Gastroesophageal sphincter (tissue), 4 donors: Measurements from ENCODE around the gene SLC51B. TPM values are rescaled to one million over a fixed set of nuclear protein-coding genes. Genes with fewer than 3 reads are reported as not detected.

Experiments used
- ATAC-seq: fragments of 150-250 bp; one replicate; pipeline ENCODE4 v1.9.1; 2016; ENCODE audit warnings: mild to moderate bottlenecking, moderate library complexity
- H3K27ac ChIP-seq, 4 donors: fragments of 200-600 bp; sonication (generic) in 3 of 4; 1 replicate in 3 of 4; 2 replicates in 1 of 4; pipeline ENCODE4 v1.5.1; 2016 to 2019
- H3K27me3 ChIP-seq: fragments of 200-600 bp; sonication (generic); one replicate; pipeline ENCODE4 v1.5.1; 2019
- H3K36me3 ChIP-seq, 2 donors: fragments of 200-600 bp; sonication (generic); one replicate each; pipeline ENCODE4 v1.5.1; 2019; ENCODE audit warnings: control low read depth in 1 of 2
- H3K4me1 ChIP-seq, 3 donors: fragments of 200-600 bp; sonication (generic); 1 replicate in 2 of 3; 2 replicates in 1 of 3; pipeline ENCODE4 v1.5.1; 2016 to 2019; ENCODE audit warnings: control low read depth in 2 of 3
- H3K4me3 ChIP-seq, 2 donors: fragments of 200-600 bp; sonication (generic); one replicate each; pipeline ENCODE4 v1.5.1; 2019; ENCODE audit warnings: mild to moderate bottlenecking in 1 of 2, moderate library complexity in 1 of 2
- H3K9me3 ChIP-seq, 3 donors: fragments of 200-600 bp; sonication (generic); one replicate each; pipeline ENCODE4 v1.5.1; 2017 to 2019; ENCODE audit warnings: control low read depth in 2 of 3
- EP300 ChIP-seq: sonication (generic); formaldehyde crosslinking; IDR thresholded peaks from one replicate; pipeline ENCODE4 v1.6.1; 2017; ENCODE audit warnings: antibody characterized with exemption, mild to moderate bottlenecking
- POLR2A ChIP-seq, 2 donors: fragments of 450-650 bp; IDR thresholded peaks; one replicate each; pipeline ENCODE4 v1.6.1; 2017; ENCODE audit warnings: antibody characterized with exemption in 2 of 2, mild to moderate bottlenecking in 2 of 2, moderate library complexity in 1 of 2
- POLR2AphosphoS5 ChIP-seq: sonication (generic); formaldehyde crosslinking; IDR thresholded peaks from one replicate; pipeline ENCODE4 v1.6.1; 2017; ENCODE audit warnings: antibody characterized with exemption
- WGBS, 2 donors: methylation state at CpG; one replicate each; pipeline ENCODE4 v1.1.5; 2018; ENCODE audit warnings: low coverage in 1 of 2; 5-methylcytosine and 5-hydroxymethylcytosine counted together
- total RNA-seq, 4 donors: library from RNA; depleted of rRNA; stranded (reverse); fragments of >200 nt; gene quantifications; one replicate each; pipeline ENCODE4 v1.1.0, GENCODE V29; 2016
- TF ChIP-seq, protein P1 (sequence below), 4 experiments: fragments of 200-600 bp in 2 of 4; fragments of 450-650 bp in 2 of 4; sonication (generic) in 1 of 4; IDR thresholded peaks; one replicate each; pipeline ENCODE4 v1.5.1; 2017 to 2019; ENCODE audit warnings: antibody characterized with exemption in 4 of 4, mild to moderate bottlenecking in 2 of 4, moderate library complexity in 2 of 4

SLC51B gene
- total RNA-seq, 4 donors from 2014 or later = not detected

DNA sequence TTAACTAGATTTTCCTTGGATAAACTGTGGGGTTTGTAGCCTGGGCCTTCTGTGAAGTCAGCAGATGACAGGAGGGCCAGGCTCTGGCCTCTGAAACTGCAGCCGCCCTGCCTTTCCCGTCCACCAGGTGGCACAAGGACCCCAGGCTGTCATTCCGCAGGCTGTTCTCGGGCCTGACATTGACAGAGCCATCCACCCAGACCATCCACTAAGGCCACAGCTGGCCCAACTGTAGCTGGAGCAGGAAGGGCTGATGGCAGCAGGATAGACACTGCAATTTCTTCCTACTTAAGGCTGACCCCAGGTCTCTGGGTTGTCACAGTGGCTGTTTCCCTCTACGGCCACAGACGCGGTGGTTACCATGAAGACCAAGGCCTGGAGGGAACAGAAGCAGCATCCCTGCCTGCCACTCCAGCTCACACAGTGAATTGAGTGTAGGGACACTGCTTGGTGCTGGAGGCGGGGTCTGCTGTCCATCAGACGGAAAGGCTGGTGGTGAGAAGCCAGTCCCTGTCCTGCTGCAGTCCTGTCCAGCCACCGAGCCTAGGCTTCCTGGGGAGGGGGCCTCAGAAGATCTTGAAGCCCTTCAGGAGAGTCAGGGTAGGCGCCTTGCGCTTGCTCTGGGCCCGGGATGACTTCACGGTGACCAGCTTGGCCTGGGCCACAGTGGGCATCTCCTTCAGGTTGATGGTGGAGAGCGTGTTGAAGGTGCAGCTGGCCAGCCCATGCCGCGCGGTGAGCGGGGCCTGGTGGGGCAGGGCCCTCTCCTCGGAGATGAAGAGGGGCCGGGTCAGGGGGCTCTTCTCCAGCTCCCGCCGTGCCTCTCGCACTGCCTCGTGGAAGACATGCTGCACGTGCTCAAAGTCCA lies 9.4 kb downstream of the SLC51B start:
- peaks cover 0 to 86% of the 10 kb centered on the region in 2 donors for H3K36me3 ChIP-seq
- WGBS, 2 donors = 4% methylated on average over 4 of the region's 26 CpGs; no CpG with 5 or more reads in 1 of the 2 donors
- no peak for TF ChIP-seq EP300
- no peak for TF ChIP-seq POLR2AphosphoS5
- TF ChIP-seq, protein P1, sequence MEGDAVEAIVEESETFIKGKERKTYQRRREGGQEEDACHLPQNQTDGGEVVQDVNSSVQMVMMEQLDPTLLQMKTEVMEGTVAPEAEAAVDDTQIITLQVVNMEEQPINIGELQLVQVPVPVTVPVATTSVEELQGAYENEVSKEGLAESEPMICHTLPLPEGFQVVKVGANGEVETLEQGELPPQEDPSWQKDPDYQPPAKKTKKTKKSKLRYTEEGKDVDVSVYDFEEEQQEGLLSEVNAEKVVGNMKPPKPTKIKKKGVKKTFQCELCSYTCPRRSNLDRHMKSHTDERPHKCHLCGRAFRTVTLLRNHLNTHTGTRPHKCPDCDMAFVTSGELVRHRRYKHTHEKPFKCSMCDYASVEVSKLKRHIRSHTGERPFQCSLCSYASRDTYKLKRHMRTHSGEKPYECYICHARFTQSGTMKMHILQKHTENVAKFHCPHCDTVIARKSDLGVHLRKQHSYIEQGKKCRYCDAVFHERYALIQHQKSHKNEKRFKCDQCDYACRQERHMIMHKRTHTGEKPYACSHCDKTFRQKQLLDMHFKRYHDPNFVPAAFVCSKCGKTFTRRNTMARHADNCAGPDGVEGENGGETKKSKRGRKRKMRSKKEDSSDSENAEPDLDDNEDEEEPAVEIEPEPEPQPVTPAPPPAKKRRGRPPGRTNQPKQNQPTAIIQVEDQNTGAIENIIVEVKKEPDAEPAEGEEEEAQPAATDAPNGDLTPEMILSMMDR (IDR thresholded peaks at IDR 0.05) = peak in 3 of 4 experiments; percentile 95 to 96 (median 96)
- TF ChIP-seq POLR2A (IDR thresholded peaks at IDR 0.05) = no peak

DNA sequence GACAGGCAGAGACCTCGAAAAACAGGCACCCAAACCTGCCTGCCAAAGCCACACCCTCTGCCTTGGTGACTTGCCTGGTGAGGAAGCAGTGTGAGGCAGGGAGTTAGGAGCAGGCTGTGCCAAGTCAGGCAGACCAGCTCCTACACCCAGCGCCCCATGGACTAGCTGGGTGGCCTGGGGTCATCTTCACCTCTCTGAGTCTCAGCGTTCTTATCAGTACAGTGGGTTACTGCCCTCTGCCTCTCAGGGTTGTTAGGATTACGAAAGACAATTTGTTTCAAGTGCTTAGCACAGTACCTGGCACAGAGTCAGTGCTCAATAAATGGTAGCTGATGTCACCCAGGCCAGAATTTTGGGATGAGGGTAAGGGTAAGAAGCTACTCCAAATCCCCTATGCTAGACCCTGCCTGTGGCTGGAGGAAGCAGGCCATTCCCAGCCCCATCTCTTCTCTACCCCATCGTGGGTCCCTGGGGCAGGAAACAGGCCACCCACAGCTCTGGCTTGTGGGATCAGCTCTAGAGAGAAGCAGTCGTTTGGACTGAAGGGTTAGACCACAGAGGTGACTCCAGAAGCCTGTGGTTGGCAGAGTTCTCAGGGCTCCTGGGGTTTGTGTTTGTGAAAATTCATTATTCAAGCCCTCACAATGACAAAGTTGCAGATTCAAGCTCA lies 10.1 kb downstream of the SLC51B start:
- peaks cover 0 to 88% of the 10 kb centered on the region in 2 donors for H3K36me3 ChIP-seq
- peak; percentile 55 for ATAC-seq
- peaks cover 0 to 74% (median 19%) of the 10 kb centered on the region in 3 donors for H3K4me1 ChIP-seq
- no peaks in the 10 kb centered on the region for H3K9me3 ChIP-seq
- TF ChIP-seq, protein P1 (IDR thresholded peaks at IDR 0.05) = no peak
- no peak for TF ChIP-seq EP300
- no peak for TF ChIP-seq POLR2A (IDR thresholded peaks at IDR 0.05)
- TF ChIP-seq POLR2AphosphoS5 = no peak
- peak overlapping the region; percentile 22 to 95 (median 84) for H3K27ac ChIP-seq
- H3K27me3 ChIP-seq = no peaks in the 10 kb centered on the region
- WGBS, 2 donors = 25% methylated on average over 2 of the region's 6 CpGs; no CpG with 5 or more reads in 1 of the 2 donors
- no peak overlapping the region for H3K4me3 ChIP-seq

More for the DNA sequence above, 9.4 kb downstream of the SLC51B start:
- ATAC-seq = peak; percentile 70
- Histone ChIP-seq H3K4me1 (peaks cover 0 to 74% (median 26%) of the 10 kb centered on the region in 3 donors), H3K27ac (peak overlapping the region; percentile 1 to 95 (median 84)), H3K4me3 (no peak overlapping the region), H3K9me3 (no peaks in the 10 kb centered on the region), H3K27me3 (no peaks in the 10 kb centered on the region)

DNA sequence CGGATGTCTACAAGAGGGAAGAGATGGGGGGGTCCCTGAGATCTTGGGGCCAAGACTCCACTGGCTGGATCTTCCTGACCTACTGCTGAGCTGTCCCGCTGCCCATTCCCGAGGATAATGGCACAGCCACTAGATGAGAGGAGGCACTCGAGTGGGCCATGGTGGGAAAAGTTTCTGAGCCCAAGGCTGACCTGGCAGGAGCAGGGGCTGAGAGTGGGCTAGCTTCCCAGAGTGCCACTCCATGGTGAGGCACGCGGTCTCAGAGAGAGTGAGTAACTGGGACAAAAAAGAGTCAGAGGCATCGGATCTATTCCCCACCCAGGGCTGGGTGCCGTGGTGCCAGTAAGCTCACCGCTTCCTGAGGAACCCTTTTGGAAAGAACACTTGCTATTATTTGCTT lies 10.9 kb downstream of the SLC51B start:
- Histone ChIP-seq H3K27me3 (no peaks in the 10 kb centered on the region), H3K36me3 (peaks cover 0 to 85% of the 10 kb centered on the region in 2 donors), H3K27ac (peak overlapping the region; percentile 22 to 95 (median 84)), H3K4me3 (no peak overlapping the region), H3K4me1 (peaks cover 2 to 77% (median 20%) of the 10 kb centered on the region in 3 donors), H3K9me3 (no peaks in the 10 kb centered on the region)
- ATAC-seq = no peak
- TF ChIP-seq POLR2A (IDR thresholded peaks at IDR 0.05) (no peak), POLR2AphosphoS5 (no peak), EP300 (no peak)
- TF ChIP-seq, protein P1 (IDR thresholded peaks at IDR 0.05) = no peak
- WGBS, 2 donors = 67 to 78% methylated on average over 3 to 6 of the region's 9 CpGs

DNA sequence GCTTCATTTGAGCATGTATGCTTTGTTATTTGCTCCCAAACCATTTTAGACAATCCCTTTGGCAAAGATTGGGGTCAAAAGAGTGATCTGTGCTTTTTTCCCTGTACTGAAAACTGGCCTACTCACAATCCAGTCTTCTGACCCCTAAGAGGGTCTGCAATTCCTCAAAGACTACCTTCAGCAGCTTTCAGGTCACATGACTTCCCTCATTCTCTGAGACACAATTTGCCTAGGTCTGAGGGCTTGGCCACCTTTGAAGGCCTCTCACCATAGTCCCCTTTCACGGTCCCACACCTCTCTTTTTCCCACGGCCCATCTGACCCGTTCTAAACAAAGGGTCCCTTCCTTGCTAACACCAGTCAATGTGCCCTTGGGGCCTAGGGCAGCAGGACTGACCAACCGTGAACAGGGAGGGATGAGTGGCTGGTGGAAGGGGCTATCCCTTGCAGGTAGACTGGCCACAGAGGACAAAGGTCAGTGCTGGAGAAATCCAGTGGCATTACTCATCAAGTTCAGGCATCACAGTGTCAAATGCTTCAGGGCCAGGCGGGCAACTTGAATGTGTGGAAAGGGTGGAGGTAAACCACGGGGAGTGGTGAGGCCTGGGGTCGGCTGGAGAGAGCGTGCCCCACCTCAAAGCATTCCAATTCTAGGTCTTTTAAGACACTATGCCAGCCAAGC lies 11.8 kb downstream of the SLC51B start:
- no peak for ATAC-seq
- Histone ChIP-seq H3K9me3 (no peaks in the 10 kb centered on the region), H3K4me3 (no peak overlapping the region), H3K27ac (peak overlapping the region in 3 of 4 donors; percentile 74 to 95 (median 93)), H3K27me3 (no peaks in the 10 kb centered on the region), H3K36me3 (peaks cover 0 to 76% of the 10 kb centered on the region in 2 donors), H3K4me1 (peaks cover 4 to 84% (median 21%) of the 10 kb centered on the region in 3 donors)
- TF ChIP-seq, protein P1 (IDR thresholded peaks at IDR 0.05) = no peak
- TF ChIP-seq EP300 (no peak), POLR2AphosphoS5 (no peak), POLR2A (IDR thresholded peaks at IDR 0.05) (no peak)
- WGBS, 2 donors = 68 to 75% methylated on average over 2 to 8 of the region's 8 CpGs
